ENCODE data around the gene WNK4.

WNK4 gene

DNA sequence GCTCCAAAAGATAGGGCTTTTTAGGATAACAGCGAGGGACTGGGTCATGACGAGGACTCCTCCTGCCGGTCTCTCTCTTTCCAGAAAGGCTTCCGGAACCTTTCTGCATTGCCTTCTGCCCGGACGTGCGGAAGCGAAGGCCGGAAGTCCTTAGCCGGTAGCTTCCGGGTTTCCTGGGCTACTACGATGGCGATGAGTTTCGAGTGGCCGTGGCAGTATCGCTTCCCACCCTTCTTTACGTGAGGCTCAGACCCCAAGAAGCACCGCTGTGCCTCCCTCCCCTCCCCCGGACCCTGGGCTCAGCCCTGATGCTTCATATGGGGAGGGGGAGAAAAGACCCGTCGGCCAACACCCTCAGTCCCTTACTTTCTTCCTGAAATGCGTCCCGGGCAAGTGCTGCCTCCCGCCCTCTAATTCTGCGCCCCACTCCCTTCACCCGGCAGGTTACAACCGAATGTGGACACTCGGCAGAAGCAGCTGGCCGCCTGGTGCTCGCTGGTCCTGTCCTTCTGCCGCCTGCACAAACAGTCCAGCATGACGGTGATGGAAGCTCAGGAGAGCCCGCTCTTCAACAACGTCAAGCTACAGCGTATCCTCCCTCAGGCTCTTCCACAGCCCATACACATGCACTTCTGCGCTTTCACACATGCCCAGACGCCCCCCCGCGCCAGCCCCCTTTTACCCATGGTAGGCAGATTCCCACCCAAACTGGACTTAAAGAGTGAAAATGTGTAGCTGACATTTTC is 6.9 kb upstream of the WNK4 start, which contains the start of gene VPS25:
VPS25 (plus strand) TSS at position 160 of the 746 bp plus-strand sequence; CDS start at position 187, 27 bp downstream.
- peak; percentile 87 for DNase-seq

DNA sequence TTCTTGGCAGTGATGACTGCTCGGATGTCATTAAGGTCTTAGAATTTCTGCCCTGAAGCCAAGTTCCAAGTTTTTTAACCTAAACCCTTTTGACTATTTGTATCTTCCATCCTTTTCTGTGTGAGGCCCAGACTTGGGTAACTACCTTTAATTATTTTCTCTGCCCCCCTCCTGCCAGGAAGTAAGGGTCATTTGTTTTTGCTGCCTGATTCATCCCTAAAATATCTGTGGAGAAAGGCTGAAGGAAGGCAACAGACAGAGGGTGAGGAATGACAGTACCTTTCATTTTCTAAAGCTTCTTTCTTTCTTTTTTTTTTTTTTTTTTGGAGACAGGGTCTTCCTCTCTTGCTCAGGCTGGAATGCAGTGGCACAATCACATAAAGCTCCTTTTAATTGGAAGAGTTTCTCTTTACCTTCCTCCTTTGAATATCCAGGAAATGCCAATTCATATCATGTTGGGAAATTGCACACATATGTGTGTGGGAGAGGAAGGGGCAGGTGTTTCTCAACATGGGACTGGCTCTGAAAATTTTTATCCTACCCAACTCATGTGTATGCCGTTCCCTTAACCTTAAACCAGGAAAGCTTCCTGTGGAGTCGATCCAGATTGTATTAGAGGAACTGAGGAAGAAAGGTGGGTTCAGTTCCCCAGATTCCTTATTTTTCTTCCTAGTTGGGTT is 6.2 kb upstream of the WNK4 start:
- DNase-seq: no peak

GRCh38 chr17:42775534-42776098 is 4.8 kb upstream of the WNK4 start:
- DNase-seq: no peak

DNA sequence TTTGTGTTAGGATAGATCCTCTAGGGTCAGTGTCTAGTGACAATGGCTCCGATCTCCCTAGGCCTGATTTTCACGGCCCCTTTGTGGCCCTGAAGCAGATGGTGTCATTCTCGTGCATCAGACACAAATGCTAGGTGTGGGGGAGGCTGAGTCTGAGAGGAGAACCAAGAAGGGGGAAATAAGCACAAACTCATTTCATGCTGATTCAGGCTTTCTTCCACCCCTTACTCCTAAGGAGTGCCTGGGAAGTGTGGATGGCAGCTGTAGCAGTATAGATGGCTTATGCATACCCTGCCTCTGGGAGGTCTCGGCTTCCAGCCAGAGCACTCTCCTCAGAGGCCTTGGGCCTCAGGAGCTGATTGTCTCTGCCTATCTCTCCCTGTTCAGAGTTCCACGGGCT is 1.8 kb upstream of the WNK4 start:
- DNase-seq: no peak

DNA sequence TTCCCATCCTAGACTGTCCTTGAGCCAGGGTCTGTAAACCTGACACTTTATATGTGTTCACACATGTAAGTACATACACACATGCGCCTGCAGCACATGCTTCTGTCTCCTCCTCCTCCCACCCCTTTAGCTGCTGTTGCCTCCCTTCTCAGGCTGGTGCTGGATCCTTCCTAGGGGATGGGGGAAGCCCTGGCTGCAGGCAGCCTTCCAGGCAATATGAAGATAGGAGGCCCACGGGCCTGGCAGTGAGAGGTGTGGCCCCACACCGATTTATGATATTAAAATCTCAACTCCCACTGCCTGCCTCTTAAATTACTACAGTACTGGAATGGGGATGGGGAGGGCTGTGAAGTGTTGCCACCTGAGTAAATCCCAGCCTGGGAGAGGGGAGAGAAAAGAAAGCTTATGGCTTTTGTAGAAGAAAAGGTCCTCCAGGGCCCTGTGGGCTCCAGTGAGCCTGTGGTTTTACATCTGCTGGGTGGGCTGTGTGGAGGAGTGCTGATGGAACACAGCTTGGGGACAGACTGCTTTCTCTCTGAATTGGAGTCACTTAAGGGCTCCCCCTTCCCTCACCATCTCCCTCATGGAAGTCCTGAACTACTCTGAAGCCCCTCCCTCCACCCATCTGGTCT is 990 bp upstream of the WNK4 start:
- DNase-seq: no peak

- no peak for DNase-seq
Measured at GRCh38 chr17:42780851-42781638, 635 bp downstream of the WNK4 start.

DNA sequence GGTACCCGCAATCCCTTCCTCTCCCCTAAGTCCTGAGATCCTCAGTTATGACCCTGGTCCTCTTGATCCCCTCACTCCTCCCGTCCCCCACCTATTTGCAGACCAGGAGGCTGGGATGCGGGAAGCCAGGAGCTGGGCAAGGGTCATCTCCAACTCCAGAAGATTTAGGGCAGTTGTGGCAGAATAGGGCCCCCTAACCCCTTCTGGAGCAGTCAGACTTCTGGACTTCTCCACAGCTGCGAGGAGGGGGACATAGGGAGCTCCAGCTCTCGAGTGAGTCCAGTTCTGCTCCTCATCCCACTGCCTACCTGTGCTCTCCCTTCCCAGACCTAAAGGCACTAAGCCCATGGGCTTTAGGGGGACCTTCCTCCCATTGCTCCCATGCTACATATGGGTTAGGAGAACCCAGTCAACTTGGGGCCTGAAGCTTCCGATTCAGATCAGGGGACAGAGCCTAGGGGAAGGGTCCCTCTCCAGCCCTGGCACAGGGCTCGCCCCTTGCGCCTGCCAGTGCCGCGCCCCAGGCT is 1.3 kb downstream of the WNK4 start:
- no peak for DNase-seq

DNA sequence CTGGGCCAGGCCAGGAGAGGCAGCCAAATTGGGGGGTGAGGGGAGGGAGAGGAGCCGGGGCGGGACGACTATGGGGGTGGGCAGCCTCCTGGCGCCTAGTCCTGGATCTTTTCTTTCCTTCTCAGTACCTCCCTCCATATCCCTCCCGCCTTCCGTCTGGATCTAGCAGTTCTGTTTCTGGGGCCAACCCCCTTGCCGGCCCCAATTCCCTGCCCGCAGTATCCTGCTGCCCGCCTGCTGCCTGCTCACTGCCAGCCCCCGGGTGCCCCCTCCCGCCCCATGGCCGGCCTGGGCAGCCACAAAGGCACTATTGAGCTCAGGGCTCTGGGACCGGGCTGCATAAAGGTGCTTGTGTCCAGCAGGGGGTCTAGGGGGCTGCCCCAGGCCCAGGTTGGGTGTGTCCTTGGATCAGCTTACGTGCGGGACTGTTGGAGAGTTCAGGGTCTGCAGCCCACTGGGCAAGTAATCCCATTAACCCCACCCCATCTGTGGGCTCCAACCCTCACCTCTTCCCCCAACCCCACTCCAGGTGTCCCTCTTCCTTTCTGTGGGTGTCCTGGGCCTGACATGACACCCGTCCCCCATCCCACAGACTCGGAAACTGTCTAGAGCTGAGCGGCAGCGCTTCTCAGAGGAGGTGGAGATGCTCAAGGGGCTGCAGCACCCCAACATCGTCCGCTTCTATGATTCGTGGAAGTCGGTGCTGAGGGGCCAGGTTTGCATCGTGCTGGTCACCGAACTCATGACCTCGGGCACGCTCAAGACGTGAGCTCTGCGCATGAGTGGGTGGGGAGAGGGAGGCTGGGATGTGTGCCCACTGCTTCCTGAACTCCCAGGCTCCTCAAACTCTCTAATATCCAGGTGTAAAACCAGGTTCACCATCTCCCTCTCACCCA is 2.0 kb downstream of the WNK4 start:
- DNase-seq: no peak

DNA sequence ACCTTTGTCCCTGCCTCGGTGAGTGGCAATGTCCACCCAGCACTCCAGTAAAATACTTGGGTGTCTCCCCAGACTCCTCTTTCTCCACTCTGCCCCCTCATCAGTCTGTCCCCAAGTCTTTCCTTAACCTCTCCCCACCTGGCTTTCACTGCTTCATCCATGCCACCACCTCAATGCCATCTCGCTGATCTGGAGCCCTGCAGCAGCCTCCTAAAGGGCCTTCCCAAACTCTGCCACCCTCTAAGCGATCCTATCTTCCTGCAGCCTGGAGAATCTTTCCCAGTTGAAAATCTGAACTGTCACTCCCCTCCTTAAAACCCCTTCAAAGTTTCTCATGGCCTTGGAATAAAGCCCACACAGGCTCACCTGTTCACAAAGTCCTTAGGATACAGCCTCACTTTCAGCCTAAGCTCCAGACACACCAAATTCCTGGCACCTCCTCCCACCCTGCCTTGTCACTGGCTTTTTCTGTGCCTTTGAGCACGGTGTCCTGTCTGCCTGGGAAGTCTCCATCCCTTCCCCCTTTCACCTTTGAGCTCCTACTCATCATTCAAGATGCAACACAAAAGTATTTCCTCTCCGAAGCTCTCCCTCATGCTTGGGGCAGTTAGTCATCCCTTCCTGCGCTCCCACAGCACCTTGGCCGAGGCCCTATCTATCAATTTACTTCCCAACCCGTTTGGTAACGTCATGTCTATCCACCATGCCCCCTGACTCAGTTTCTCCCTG is 2.8 kb downstream of the WNK4 start:
- no peak for DNase-seq

DNA sequence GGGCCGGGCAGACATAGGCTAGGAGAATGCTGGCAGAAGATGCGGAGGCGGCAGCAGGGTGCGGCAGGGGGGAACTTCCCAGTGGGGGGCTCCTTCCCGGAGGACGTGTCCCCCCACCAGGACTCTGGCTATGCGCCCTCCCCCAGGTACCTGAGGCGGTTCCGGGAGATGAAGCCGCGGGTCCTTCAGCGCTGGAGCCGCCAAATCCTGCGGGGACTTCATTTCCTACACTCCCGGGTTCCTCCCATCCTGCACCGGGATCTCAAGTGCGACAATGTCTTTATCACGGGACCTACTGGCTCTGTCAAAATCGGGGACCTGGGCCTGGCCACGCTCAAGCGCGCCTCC is 3.4 kb downstream of the WNK4 start:
- DNase-seq: no peak

DNA sequence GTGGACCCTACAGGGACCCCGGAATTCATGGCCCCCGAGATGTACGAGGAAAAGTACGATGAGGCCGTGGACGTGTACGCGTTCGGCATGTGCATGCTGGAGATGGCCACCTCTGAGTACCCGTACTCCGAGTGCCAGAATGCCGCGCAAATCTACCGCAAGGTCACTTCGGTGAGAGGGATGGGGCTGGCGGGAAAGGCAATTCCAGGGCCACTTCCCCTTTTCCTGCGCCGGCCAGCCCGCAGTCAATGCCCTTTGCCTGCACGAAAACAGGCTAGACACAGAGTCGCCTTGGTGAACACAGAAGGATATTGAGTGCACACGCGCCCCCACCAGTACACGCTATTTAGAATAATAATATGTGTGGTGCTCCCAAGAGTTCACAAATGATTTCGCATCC is 4.0 kb downstream of the WNK4 start:
- no peak for DNase-seq

GRCh38 chr17:42784811-42785592 is 4.6 kb downstream of the WNK4 start:
- DNase-seq: no peak

- DNase-seq: no peak
Measured at GRCh38 chr17:42787266-42787665, 6.9 kb downstream of the WNK4 start.

- no peak for DNase-seq
Measured at GRCh38 chr17:42791948-42792347, 11.5 kb downstream of the WNK4 start.

- DNase-seq: no peak
Measured at GRCh38 chr17:42792545-42792944, 12.1 kb downstream of the WNK4 start.

GRCh38 chr17:42795061-42795460 is 14.7 kb downstream of the WNK4 start:
- DNase-seq: no peak

DNA sequence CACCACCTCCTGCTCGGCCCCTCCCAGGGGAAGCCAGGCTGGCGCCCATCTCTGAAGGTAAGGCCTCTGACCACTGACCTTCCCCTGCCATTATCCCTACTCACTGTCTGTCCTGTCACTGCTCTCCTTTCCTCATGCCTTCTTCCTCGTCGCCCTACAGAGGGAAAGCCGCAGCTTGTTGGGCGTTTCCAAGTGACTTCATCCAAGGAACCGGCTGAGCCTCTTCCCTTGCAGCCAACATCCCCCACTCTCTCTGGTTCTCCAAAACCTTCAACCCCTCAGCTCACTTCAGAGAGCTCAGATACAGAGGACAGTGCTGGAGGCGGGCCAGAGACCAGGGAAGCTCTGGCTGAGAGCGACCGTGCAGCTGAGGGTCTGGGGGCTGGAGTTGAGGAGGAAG is 15.1 kb downstream of the WNK4 start:
- no peak for DNase-seq

GRCh38 chr17:42796066-42796758 is 15.8 kb downstream of the WNK4 start:
- DNase-seq: no peak

All from activated CD4-positive, alpha-beta T cell treated with anti-CD3 and anti-CD28 coated beads, Interleukin-10, Interleukin-2, amounts not matched to agents 100 ng/mL and 50 ng/mL, durations not matched to agents 16 hours and 8 hours (primary cell).